Measurements from ENCODE around the gene VPS45. TPM values are rescaled to one million over a fixed set of nuclear protein-coding genes. Genes with fewer than 3 reads are reported as not detected.
A peak's percentile ranks its signal among the peaks of the same experiment; 100 is the strongest.
"Not testable (repeated sequence)": the region's sequence is repeated elsewhere in the genome, so short reads cannot be mapped to it uniquely, and the experiment has no call there.

The VPS45 gene
- total and polyA plus RNA-seq, 7 experiments from 2014 or later: 20.3 to 37.7 (median 27.0) TPM

DNA sequence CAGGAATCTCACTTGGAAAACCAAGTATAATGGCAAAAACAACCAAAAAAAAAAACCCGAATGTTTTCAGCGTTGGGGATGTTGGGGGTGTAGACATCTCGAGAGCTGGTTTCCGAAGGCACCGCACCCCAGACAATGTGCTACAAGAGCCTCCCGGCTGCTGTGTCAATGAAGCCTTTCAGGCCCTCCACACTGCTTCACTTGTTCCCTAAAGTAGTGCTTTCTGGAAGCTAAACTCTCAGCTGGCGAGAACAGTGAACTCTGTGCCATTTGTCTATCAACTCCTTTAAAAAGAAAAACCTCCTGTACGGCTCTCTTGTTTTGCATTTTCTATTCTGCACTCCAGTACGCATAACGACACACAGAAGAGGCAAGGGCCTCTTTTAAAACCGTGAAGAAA lies 114.7 kb downstream of the VPS45 start:
- POLR2A ChIA-PET: interaction anchor here (1.1 kb wide), 1 partner anchor 295 kb away, joined by 4 read pairs; a partner anchor contains a TSS
- H3K27ac ChIP-seq (ENCODE audit: low read depth, low read length): no peak overlapping the region

DNA sequence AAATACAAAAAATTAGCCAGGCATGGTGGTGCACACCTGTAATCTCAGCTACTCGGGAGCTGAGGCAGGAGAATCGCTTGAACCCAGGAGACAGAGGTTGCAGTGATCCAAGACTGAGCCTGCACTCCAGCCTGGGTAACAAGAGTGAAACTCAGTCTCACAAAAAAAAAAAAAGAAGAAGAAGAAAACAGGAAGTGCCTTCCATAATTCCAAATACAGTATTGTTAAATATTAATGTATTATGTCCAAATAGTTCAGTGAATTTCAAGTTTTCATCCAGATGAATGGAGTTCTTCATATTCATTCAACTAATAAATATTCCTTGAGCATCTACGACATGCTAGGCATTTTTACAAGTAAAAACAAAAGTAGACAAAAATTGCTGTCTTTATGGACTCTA lies 115.5 kb downstream of the VPS45 start:
- Histone ChIP-seq H3K27me3 (ENCODE audit: control insufficient read depth in 2 of 2, insufficient read depth in 2 of 2, low read length in 2 of 2) (no peaks in the 10 kb centered on the region), H3K4me3 (ENCODE audit: low read length) (no peak overlapping the region), H3K9me3 (ENCODE audit: control insufficient read depth in 2 of 3, low read length in 3 of 3) (no peaks in the 10 kb centered on the region), H3K27ac (ENCODE audit: low read depth, low read length) (no peak overlapping the region), H3K36me3 (ENCODE audit: control insufficient read depth in 2 of 3, insufficient read depth in 3 of 3, low read length in 3 of 3) (no peaks in the 10 kb centered on the region), H3K4me1 (ENCODE audit: control insufficient read depth in 2 of 2, insufficient read depth in 2 of 2, low read length in 2 of 2) (peaks cover 0 to 4% of the 10 kb centered on the region in 2 donors)
- DNase-seq (no peak), ATAC-seq (no peak)
- POLR2A ChIA-PET: interaction anchor here (0.6 kb wide), 1 partner anchor 80 kb away, joined by 3 read pairs; no protein-coding TSS in a partner anchor
- Mint-ChIP-seq H3K27ac (no peak overlapping the region), H3K9me3 (no peaks in the 10 kb centered on the region), H3K27me3 (no peaks in the 10 kb centered on the region), H3K36me3 (no peaks in the 10 kb centered on the region), H3K4me3 (no peak overlapping the region), H3K4me1 (peaks cover 7 to 13% (median 11%) of the 10 kb centered on the region in 7 donors)
- CTCF ChIA-PET: interaction anchor here (1.0 kb wide), 1 partner anchor 13 kb away, joined by 3 read pairs; no protein-coding TSS in a partner anchor
- intact Hi-C loops (cut with micrococcal nuclease): no loop called here

More for the DNA sequence above, 114.7 kb downstream of the VPS45 start:
- H3K27ac Mint-ChIP-seq: no peak overlapping the region
- peaks cover 3 to 10% (median 6%) of the 10 kb centered on the region in 7 donors for H3K4me1 Mint-ChIP-seq
- no peaks in the 10 kb centered on the region for H3K27me3 ChIP-seq (ENCODE audit: control insufficient read depth in 2 of 2, insufficient read depth in 2 of 2, low read length in 2 of 2)
- CTCF ChIA-PET: interaction anchor here (1.0 to 1.1 kb wide), 2 partner anchors 13 to 17 kb away, joined by 3 to 4 read pairs; no protein-coding TSS in a partner anchor
- no peak overlapping the region for H3K4me3 Mint-ChIP-seq
- ATAC-seq: no peak
- H3K4me1 ChIP-seq (ENCODE audit: control insufficient read depth in 2 of 2, insufficient read depth in 2 of 2, low read length in 2 of 2): peaks cover 0 to 4% of the 10 kb centered on the region in 2 donors
- H3K36me3 ChIP-seq (ENCODE audit: control insufficient read depth in 2 of 3, insufficient read depth in 3 of 3, low read length in 3 of 3): no peaks in the 10 kb centered on the region
- H3K4me3 ChIP-seq (ENCODE audit: low read length): no peak overlapping the region
- intact Hi-C loops (cut with micrococcal nuclease): no loop called here
- H3K27me3 Mint-ChIP-seq: no peaks in the 10 kb centered on the region
- DNase-seq: no peak
- H3K9me3 ChIP-seq (ENCODE audit: control insufficient read depth in 2 of 3, low read length in 3 of 3): no peaks in the 10 kb centered on the region
- no peaks in the 10 kb centered on the region for H3K9me3 Mint-ChIP-seq
- H3K36me3 Mint-ChIP-seq: no peaks in the 10 kb centered on the region

DNA sequence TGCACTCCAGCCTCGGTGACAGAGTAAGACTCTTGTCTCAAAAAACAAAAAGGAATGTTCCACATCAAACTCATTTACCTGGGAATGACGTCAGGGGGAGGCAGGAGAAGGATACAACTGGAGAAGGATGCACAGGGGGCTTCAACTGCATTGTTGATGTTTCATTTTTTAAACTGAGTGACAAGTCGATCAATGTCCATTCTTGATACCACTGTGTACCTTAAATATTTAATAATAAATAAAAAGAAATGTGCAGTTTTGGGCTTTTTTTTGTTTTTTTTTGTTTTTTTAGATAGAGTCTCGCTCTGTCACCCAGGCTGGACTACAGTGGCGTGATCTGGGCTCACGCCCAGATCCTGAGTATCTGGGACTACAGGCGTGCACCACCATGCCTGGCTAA lies 117.9 kb downstream of the VPS45 start:
- no peaks in the 10 kb centered on the region for H3K27me3 Mint-ChIP-seq
- H3K36me3 ChIP-seq (ENCODE audit: control insufficient read depth in 2 of 3, insufficient read depth in 3 of 3, low read length in 3 of 3): no peaks in the 10 kb centered on the region
- H3K4me3 ChIP-seq (ENCODE audit: low read length): no peak overlapping the region
- intact Hi-C loops (cut with micrococcal nuclease): no loop called here
- no peaks in the 10 kb centered on the region for H3K9me3 Mint-ChIP-seq
- H3K27me3 ChIP-seq (ENCODE audit: control insufficient read depth in 2 of 2, insufficient read depth in 2 of 2, low read length in 2 of 2): no peaks in the 10 kb centered on the region
- H3K4me1 ChIP-seq (ENCODE audit: control insufficient read depth in 2 of 2, insufficient read depth in 2 of 2, low read length in 2 of 2): peaks cover 0 to 4% of the 10 kb centered on the region in 2 donors
- CTCF ChIA-PET: interaction anchor here (1.0 to 4.2 kb wide), 3 partner anchors 27 to 133 kb away, joined by 3 to 57 read pairs (median 14); no protein-coding TSS in a partner anchor
- no peaks in the 10 kb centered on the region for H3K9me3 ChIP-seq (ENCODE audit: control insufficient read depth in 2 of 3, low read length in 3 of 3)
- peaks cover 7 to 13% (median 11%) of the 10 kb centered on the region in 7 donors for H3K4me1 Mint-ChIP-seq
- POLR2A ChIA-PET: interaction anchor here (1.0 kb wide), 1 partner anchor 77 kb away, joined by 3 read pairs; no protein-coding TSS in a partner anchor
- no peaks in the 10 kb centered on the region for H3K36me3 Mint-ChIP-seq
- H3K27ac ChIP-seq (ENCODE audit: low read depth, low read length): no peak overlapping the region
- ATAC-seq (no peak), DNase-seq (no peak)
- H3K4me3 Mint-ChIP-seq: no peak overlapping the region
- H3K27ac Mint-ChIP-seq: no peak overlapping the region

DNA sequence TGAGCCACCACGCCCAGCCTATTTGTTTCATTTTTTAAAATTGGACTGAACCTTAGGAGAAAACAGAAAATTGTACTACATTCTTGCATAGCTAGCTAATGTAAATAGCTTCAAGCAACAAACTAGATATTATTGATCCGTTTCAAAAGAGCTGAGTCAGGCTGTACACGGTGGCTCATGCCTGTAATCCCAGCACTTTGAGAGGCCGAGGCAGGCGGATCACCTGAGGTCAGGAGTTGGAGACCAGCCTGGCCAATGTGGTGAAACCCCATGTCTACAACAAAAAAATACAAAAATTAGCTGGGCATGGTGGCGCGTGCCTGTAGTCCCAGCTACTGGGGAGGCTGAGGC lies 118.8 kb downstream of the VPS45 start:
- peak overlapping the region in 2 of 10 donors; percentile 51 to 74 for H3K4me3 Mint-ChIP-seq
- H3K27me3 Mint-ChIP-seq; ATAC-seq; H3K9me3 Mint-ChIP-seq; H3K27ac ChIP-seq (ENCODE audit: low read depth, low read length); intact Hi-C loops (cut with micrococcal nuclease); H3K4me1 ChIP-seq (ENCODE audit: control insufficient read depth in 2 of 2, insufficient read depth in 2 of 2, low read length in 2 of 2); H3K9me3 ChIP-seq (ENCODE audit: control insufficient read depth in 2 of 3, low read length in 3 of 3); H3K4me3 ChIP-seq (ENCODE audit: low read length); H3K36me3 ChIP-seq (ENCODE audit: control insufficient read depth in 2 of 3, insufficient read depth in 3 of 3, low read length in 3 of 3); H3K27ac Mint-ChIP-seq; DNase-seq; H3K27me3 ChIP-seq (ENCODE audit: control insufficient read depth in 2 of 2, insufficient read depth in 2 of 2, low read length in 2 of 2); H3K36me3 Mint-ChIP-seq: not testable (repeated sequence)
- POLR2A ChIA-PET: interaction anchor here (0.7 to 1.8 kb wide), 6 partner anchors 8 to 135 kb away, joined by 3 to 5 read pairs (median 3); no protein-coding TSS in a partner anchor
- CTCF ChIA-PET: interaction anchor here (0.8 to 4.2 kb wide), 14 partner anchors 9 to 226 kb away, joined by 3 to 57 read pairs (median 8); partner anchors contain the start of gene VPS45
- H3K4me1 Mint-ChIP-seq: peaks cover 7 to 13% (median 10%) of the 10 kb centered on the region in 7 donors

DNA sequence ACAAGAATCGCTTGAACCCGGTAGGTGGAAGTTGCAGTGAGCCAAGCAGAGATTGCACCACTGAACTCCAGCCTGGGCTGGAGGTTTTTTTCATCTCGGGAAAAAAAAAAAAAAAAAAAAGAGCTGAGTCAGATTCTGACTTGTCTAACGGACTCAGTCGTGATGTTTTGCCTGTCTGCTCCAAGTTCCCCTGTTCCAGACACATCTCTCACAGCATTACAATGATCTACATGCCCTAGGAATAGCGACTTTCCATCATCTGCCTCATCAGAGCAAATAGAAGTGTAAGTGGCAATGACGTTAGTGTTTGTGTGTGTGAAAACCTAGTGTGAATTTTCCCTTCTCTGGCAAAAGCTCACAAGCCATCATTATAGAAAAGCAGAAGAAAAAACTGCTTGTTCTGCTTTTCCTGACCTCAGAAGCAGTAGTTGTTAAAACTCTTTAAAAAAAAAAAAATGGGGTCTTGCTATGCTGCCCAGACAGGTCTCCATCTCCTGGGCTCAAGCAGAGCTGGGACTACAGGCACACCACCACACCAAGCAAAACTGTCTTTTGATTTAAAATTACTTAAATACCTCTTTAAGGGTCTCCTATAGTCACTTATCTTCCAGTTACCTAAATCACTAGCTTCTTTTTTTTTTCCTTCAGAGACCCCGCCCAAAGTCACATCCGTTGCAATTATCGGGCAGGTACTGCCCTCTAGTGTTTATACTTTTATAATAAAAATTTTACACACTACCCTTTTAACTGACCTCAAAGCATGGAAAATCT lies 119.4 kb downstream of the VPS45 start:
- ATAC-seq (peak; percentile 87), DNase-seq (peak in 7 of 9 donors; percentile 28 to 77 (median 68))
- Histone ChIP-seq H3K36me3 (ENCODE audit: control insufficient read depth in 2 of 3, insufficient read depth in 3 of 3, low read length in 3 of 3) (no peaks in the 10 kb centered on the region), H3K4me3 (ENCODE audit: low read length) (no peak overlapping the region), H3K27ac (ENCODE audit: low read depth, low read length) (no peak overlapping the region), H3K9me3 (ENCODE audit: control insufficient read depth in 2 of 3, low read length in 3 of 3) (no peaks in the 10 kb centered on the region), H3K27me3 (ENCODE audit: control insufficient read depth in 2 of 2, insufficient read depth in 2 of 2, low read length in 2 of 2) (no peaks in the 10 kb centered on the region), H3K4me1 (ENCODE audit: control insufficient read depth in 2 of 2, insufficient read depth in 2 of 2, low read length in 2 of 2) (peaks cover 0 to 4% of the 10 kb centered on the region in 2 donors)
- no peaks in the 10 kb centered on the region for H3K27me3 Mint-ChIP-seq
- H3K9me3 Mint-ChIP-seq: no peaks in the 10 kb centered on the region
- H3K4me1 Mint-ChIP-seq: peaks cover 7 to 13% (median 10%) of the 10 kb centered on the region in 7 donors
- intact Hi-C loops (cut with micrococcal nuclease): loop anchor here (1.0 kb wide), 4 partner anchors 21 to 299 kb away; no protein-coding TSS in a partner anchor
- peak overlapping the region in 7 of 10 donors; percentile 6 to 74 (median 35) for H3K4me3 Mint-ChIP-seq
- H3K27ac Mint-ChIP-seq: peak overlapping the region in 7 of 9 donors; percentile 9 to 70 (median 33)
- no peaks in the 10 kb centered on the region for H3K36me3 Mint-ChIP-seq
- ChIA-PET POLR2A (interaction anchor here (0.6 to 1.8 kb wide), 15 partner anchors 9 to 794 kb away, joined by 3 to 14 read pairs (median 3); partner anchors contain the start of gene VPS45), CTCF (interaction anchor here (0.6 to 4.2 kb wide), 30 partner anchors 8 to 305 kb away, joined by 3 to 57 read pairs (median 4); partner anchors contain the start of gene VPS45)

DNA sequence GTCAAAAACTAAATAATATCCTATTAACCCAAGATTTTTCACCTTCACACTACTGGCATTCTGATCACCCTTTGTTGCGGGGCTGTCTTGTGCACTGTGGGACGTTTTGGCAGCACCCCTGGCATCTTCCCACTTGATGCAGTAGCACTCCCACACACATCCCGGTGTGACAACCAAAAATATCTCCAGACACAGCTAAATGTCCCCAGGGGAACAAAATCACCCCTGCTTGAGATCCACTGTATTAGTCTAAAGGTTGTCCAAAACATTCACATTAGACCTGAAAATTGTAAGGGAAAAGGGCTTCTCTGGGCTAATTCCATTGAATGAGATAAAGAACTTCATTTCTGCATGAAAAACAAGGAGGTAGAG lies 120.0 kb downstream of the VPS45 start:
- DNase-seq (no peak), ATAC-seq (peak; percentile 34)
- Mint-ChIP-seq H3K36me3 (no peaks in the 10 kb centered on the region), H3K27me3 (no peaks in the 10 kb centered on the region), H3K4me1 (peaks cover 7 to 13% (median 10%) of the 10 kb centered on the region in 7 donors), H3K9me3 (no peaks in the 10 kb centered on the region), H3K4me3 (peak overlapping the region in 4 of 10 donors; percentile 8 to 51 (median 36)), H3K27ac (peak overlapping the region in 3 of 9 donors; percentile 9 to 44 (median 26))
- Histone ChIP-seq H3K4me1 (ENCODE audit: control insufficient read depth in 2 of 2, insufficient read depth in 2 of 2, low read length in 2 of 2) (peaks cover 0 to 4% of the 10 kb centered on the region in 2 donors), H3K36me3 (ENCODE audit: control insufficient read depth in 2 of 3, insufficient read depth in 3 of 3, low read length in 3 of 3) (no peaks in the 10 kb centered on the region), H3K27me3 (ENCODE audit: control insufficient read depth in 2 of 2, insufficient read depth in 2 of 2, low read length in 2 of 2) (no peaks in the 10 kb centered on the region), H3K9me3 (ENCODE audit: control insufficient read depth in 2 of 3, low read length in 3 of 3) (no peaks in the 10 kb centered on the region), H3K27ac (ENCODE audit: low read depth, low read length) (no peak overlapping the region), H3K4me3 (ENCODE audit: low read length) (no peak overlapping the region)
- ChIA-PET CTCF (interaction anchor here (0.6 to 4.2 kb wide), 22 partner anchors 8 to 306 kb away, joined by 3 to 57 read pairs (median 5); partner anchors contain the start of gene VPS45), POLR2A (interaction anchor here (0.6 to 1.8 kb wide), 10 partner anchors 9 to 406 kb away, joined by 3 to 14 read pairs (median 4); partner anchors contain the start of gene VPS45)
- intact Hi-C loops (cut with micrococcal nuclease): loop anchor here (1.0 kb wide), 4 partner anchors 21 to 299 kb away; no protein-coding TSS in a partner anchor
